Muscle of arm (tissue), 14 donors: ENCODE data around the gene AQP4. TPM values are rescaled to one million over a fixed set of nuclear protein-coding genes. Genes with fewer than 3 reads are reported as not detected.
A peak's percentile ranks its signal among the peaks of the same experiment; 100 is the strongest.

Experiments
- DNase-seq: peaks from one replicate; pipeline ENCODE4 v3.0.0-alpha.2; 2013
- long read RNA-seq, 11 donors: transcript quantifications; one replicate each; lab custom pipeline, GENCODE V29; 2026
- polyA plus RNA-seq, 12 donors: library from polyadenylated mRNA; unstranded; fragments of 120-200 nt; gene quantifications; one replicate each; pipeline ENCODE4 v1.2.1, GENCODE V29; 2013; ENCODE audit not compliant: insufficient read length in 12 of 12

AQP4 gene, protein sequence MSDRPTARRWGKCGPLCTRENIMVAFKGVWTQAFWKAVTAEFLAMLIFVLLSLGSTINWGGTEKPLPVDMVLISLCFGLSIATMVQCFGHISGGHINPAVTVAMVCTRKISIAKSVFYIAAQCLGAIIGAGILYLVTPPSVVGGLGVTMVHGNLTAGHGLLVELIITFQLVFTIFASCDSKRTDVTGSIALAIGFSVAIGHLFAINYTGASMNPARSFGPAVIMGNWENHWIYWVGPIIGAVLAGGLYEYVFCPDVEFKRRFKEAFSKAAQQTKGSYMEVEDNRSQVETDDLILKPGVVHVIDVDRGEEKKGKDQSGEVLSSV
- 1 to 10 TPM in 1 of 12 donors, under 1 TPM in 9, not detected in 2; 0.32 to 1.2 (median 0.60) TPM for polyA plus RNA-seq
- long read RNA-seq, donor 1: 0 reads
- long read RNA-seq, donor 2, full-length matches to known transcripts: 1 of 1 reads
- long read RNA-seq, donor 2, partial matches to known transcripts: 0 of 1 reads
- long read RNA-seq, donor 2, other reads (novel, unspliced or antisense): 0 of 1 reads
- long read RNA-seq, donor 3: 0 reads
- long read RNA-seq, donor 4: 0 reads
- long read RNA-seq, donor 5, full-length matches to known transcripts: 1 of 1 reads
- long read RNA-seq, donor 5, partial matches to known transcripts: 0 of 1 reads
- long read RNA-seq, donor 5, other reads (novel, unspliced or antisense): 0 of 1 reads
- long read RNA-seq, donor 6, full-length matches to known transcripts: 1 of 1 reads
- long read RNA-seq, donor 6, partial matches to known transcripts: 0 of 1 reads
- long read RNA-seq, donor 6, other reads (novel, unspliced or antisense): 0 of 1 reads
- long read RNA-seq, donor 7: 0 reads
- long read RNA-seq, donor 8: 0 reads
- long read RNA-seq, donor 9: 0 reads
- long read RNA-seq, donor 10: 0 reads
- long read RNA-seq, donor 11: 0 reads

- DNase-seq: no peak
Measured at GRCh38 chr18:26865557-26865956, at the start of gene AQP4. TSS of gene AQP4 (minus strand) at chr18:26865707. CDS start at chr18:26865689, 18 bp downstream.

DNA sequence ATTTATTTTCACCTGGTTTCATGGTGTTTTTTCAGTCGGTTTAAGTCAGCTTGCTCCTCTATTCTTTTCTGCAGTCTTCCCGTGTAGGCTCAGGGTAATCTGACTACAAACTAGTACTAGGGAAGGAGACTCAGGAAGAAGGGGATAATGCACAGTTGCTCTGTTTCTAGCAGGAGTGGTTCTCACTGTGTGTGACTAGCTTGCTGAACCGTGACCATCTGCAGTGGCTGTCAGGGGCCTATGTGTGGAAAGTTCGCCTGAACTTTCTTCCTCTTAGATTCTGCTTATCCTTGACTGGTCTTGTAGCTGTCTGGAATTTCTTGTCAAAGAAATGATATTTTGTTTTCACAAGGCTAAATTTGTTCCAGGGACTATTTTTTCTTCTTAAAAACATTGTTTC is 46.3 kb upstream of the AQP4 start:
- no peak for DNase-seq

GRCh38 chr18:26909599-26910290 is 44.2 kb upstream of the AQP4 start:
- DNase-seq: no peak

- DNase-seq: no peak
Measured at GRCh38 chr18:26908906-26909305, 43.4 kb upstream of the AQP4 start.

DNA sequence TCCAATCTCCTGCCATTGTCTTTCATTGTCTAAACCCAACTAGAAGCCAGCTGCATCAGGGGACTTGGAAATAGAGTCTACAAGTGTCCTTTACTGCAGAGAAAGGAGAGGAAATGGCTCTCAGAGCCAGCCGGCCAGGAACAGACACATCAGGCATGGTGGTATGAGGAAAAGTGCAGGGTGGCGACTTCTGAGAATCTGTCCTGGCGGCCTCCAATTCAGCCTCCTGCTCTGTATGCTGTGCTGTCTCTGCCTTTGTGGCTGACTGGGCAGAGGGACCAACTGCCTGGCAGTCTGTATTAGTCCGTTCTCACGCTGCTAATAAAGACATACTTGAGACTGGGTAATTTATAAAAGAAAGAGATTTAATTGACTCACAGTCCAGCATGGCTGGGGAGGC is 36.8 kb upstream of the AQP4 start:
- no peak for DNase-seq

DNA sequence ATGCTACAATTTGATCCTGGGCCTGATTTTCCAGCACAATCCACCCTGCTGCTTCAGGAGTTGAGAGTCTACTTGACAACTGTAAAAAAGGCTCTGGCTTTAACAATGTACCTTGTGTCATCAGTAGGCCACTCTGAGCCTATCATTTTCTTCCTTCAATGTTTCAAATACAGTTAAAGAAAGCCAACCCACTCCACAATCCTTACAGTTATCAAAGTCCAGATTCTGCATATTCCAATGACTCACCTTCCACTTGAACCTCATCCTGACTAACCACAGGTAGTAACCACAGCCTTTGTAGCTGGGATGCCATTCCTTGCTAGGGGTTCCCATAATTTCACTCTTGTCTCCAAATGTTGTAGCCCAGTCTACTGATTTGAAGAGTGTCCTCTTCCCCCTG is 35.5 kb upstream of the AQP4 start:
- no peak for DNase-seq

GRCh38 chr18:26894426-26894825 is 28.9 kb upstream of the AQP4 start:
- DNase-seq: no peak

DNA sequence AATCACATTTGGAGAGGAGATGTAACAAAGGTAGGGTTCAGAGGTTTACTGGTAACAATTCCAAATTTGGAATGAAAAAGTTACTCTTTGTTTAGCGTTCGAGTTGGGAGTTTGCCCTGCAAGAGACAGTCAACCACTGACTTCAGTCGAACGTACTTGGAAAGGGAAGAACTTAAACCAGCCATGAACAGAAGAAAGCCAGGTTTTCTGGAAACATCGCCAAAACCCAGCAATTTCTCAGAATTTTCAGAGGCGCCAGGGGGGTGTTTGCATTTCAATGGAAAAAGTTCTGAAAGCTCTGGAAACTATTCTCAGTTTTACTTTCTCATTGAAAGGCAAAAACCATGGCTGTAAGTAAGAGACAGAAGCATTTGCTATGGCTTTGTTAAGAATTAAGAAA is 28.5 kb upstream of the AQP4 start:
- DNase-seq: peak; percentile 55

DNA sequence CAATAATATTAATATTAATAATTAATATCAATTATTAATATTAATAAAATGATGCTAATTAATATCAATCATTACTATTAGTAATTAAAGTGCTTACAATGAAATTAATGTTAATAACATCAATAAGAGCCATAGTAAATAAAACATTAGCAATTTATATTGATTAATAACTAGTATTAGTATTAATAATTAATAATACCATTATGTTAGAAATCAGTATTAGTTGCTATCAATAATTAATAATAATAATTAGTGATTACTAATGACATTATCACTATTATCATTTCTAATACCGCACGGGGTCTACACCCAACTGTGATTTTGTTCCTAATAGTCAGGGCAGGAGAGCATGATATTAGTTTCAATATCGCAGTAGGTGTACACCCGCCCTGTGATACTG is 22.8 kb upstream of the AQP4 start:
- no peak for DNase-seq

DNA sequence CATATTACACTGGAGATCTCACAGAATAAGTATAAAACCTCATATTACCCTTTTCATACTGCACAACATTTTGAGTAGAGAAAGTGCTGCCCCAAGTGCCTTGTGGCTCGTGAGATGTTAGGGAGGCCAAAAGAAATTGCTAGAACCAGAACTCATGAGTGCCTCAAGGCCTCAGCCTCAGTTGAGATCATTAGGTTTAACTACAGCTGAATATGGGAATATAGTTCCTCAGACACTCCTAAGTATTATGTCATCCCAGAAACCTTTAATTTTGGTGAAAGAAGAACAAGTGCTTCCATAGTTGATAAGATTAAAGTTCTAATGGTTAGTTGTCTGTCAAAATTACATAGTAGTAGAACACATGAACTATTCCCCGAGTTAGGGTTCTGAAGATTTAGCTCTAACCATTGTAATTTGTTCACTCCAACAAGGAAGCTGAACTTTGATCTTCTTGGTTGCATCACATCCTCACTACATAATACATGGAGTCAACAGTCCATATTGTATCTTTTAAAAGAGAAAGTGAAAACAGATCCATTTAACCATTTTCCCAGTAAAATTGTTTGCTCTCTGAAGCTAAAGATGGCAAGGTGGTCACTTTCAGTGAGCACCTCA is 9.6 kb upstream of the AQP4 start:
- no peak for DNase-seq

DNA sequence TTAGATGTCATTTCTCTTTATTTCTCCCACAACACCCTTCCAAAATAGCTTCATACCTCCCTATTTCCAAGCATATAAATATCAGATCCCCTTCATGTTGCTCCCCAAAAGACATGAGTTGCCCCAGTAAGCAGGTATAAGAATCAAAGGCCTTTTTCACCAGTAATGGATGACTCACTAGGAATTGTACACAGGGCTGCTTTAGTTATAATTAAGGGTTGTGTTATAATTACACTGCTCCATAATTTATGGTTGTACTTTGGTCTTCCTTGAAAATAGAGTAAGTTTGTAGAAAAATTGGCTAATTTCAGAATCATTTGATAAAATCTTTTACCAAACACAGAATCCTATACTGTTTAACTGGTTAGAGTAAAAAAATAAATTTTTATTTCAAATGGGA is 8.8 kb upstream of the AQP4 start:
- DNase-seq: no peak

DNA sequence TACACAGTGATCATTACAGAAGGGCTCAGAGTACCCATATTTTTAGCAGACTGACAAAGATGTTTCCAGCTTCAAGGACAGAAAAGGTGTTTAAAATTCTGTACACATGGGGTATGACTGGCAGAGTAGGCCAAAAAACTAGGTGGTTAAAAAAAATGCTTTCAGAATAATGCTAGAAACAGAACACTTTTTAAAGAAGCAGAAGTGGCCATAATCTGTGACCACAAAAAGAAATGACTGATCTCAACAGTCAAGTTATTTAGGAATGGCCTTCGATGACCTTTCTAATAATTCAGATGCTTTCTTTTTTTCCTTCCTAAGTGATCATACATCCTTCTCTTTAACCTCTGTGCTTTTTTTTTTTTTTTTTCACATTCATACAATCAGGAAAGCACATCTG is 4.1 kb upstream of the AQP4 start:
- DNase-seq: no peak

DNA sequence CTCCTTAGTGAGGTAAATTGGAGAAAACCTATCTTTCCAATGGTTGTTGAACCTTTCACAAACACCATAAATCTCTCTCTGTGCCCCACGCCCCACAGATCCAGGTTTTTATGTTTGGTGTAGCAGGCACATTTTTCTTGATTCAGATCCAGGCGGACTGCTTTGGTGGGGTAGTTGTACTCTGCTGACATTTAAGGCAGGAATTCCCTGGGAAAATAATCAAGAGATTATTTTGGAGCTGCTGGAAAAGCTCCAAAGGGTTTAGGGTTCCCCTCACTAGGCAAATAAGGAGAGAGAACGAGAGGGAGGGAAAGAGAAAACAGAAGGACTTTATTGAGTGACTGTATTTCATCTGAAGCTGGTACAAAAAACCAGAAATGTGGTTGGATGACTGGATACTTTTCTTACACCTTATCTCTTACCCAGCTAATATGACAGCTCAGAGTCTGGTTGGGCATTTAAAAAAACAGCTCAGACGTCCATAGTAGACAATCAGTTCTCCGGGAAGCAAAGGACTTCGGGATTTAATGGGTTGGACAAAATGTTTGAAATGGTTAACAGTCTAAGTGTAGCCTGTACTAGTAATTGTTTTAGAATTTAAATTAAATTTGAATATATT is 3.6 kb upstream of the AQP4 start:
- no peak for DNase-seq

DNA sequence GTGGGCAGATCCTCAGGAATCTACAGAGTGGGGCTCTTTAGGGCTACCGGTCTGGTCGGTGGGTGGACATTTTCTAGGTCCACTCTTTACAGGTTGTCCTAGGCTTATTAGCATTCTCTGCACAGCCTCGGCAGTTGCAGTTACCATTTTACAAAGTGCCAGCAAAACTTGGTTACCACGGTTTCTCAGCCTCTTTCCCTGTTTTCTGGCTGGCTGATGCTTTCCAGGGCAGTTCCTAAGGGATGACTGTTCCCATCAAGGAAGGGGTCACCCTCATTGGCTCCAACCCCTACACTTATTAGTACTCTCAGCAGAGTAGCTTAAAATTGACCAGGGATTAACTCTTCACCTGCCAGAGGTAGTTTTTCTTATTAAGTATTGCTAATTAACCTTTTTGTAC is 2.0 kb upstream of the AQP4 start:
- no peak for DNase-seq

DNA sequence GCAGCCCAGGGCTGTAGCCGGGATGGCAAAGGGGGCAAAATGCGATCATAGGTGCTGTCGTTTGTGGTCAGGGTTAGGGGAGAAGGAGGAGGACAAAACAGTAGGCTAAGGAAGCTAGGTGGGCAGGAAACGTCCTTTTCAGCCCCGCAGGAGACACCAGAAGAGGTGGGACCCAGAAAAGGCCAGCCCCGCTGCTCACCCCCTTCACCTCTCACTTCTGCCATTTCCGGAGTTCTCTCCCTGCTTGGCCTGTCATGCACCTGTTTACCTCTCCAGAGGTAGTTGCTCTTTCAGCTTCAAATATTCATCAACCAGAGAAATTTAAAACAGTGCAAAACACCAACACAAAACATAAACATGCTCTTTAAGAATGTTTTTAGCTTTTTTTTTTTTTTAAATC is 849 bp downstream of the AQP4 start:
- DNase-seq: no peak

DNA sequence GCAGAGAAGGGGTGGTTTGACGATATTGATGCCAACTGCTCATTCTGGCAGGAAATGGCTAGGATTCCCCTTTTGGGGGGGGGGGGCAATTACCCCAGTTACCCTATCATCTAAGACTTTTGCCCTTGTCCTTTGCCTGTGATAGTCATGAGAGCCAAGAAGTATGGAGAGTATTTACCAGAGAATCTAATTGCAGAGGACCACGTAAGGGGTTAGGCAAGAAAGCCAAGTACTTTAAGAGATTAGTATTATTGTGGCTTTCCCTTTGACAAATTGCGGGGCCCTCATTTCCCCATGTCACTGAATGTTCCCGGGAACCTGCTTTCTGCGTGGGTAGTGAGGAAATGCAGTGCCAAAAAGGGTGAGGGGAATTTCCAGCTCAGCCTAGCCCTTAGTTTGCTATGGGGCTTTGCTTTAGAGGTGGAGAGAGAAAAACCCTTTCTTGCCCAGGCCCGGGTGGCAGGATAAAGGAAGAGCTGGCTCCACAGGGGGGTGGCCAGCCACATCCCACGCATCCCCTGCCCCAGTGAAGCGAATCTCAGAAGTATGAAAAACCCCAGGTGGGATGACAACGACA is 1.5 kb downstream of the AQP4 start:
- no peak for DNase-seq

DNA sequence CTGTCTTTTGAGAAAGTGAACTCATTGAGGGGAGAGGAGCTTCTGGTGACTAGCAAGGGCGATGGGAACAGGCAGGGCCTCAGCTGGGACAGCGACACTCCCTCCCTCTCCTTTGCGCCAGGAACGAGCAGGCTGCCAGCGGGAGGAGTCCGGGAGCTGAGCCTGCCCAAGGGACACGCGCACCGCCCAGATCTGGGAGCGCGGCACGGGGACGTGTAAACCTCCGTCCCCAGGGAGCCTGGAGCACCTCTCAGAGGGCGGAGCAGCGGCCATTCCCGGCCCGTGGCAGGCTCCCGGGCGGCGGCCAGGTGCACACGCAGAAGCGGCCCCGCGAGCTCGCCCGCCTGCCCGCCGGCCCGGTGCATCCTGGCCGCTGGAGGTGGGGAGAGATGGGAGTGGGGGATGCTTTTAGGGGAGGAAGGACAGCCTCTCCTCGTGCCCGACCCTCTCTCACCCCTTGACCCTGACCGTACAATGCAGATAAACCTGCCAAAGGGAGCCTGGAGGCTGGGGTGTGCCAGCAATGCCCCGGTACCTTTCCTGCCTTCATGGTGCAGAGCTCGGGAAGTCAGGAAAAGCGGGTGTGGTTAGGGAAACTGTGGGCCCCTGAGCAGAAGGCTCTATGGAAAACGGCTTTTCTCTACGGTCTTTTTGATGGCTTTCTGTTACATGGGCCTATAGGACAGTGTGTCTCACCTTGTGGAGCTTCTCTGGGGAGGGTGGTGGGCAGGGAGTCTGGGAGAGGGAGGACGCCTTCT is 2.2 kb downstream of the AQP4 start:
- peak; percentile 31 for DNase-seq

GRCh38 chr18:26862084-26862483 is 3.4 kb downstream of the AQP4 start:
- no peak for DNase-seq

DNA sequence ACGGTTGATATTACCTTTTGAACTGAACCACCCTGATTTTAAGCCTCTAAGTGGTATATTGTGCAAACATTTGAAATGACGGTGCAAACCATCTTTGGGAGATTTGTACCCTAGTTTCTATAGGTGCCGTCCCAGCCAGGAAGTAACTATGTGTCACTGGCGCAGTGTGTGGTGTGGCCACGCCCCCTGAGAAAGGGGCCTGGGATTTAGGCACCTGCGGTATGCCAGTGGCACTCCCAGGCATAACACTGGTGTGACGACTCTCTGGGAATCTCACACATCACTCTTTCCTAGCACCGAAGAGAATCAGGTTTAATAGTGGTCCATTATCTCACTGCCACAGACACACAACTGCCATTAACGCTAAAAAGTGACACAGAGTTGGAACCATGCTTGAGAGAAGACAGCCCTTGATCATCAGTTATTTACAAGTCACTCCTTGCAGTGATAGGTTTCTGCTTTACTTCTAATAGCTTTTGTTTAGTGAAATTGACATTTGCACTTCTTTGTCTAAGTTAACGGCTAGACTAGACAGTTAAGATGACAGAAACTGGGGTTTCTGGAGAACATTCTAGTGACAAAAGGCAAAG is 11.1 kb downstream of the AQP4 start:
- DNase-seq: no peak

DNA sequence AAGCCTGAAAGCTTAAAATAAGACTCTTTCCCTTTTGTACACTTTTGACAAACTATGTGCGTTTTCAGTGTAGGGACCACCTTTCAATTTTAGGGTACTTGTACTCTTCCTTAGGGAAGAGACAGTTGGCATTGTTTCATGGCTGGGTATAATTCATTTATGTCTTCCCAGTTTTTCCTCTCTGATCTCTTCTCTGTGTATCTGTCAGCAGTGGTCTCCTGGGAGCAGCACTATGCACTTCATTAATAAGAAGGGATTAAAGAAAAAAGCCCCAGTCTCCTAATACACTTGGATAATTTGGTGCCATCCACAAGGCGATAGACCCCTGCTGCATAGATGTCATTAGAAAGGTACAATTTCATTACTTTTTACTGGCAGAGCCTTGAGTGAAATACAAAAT is 12.1 kb downstream of the AQP4 start:
- DNase-seq: no peak
